Measurements from ENCODE around the gene ATG9B. TPM values are rescaled to one million over a fixed set of nuclear protein-coding genes. Genes with fewer than 3 reads are reported as not detected.

ATG9B gene
- total RNA-seq, 2 donors from 2014 or later = not detected

GRCh38 chr7:151025924-151026671, 1.8 kb upstream of the ATG9B start:
- Histone ChIP-seq H3K27ac (no peak overlapping the region), H3K36me3 (replicated peaks in 1 of 2; ENCODE audit: insufficient read depth in 1 of 2, low read depth in 2 of 2) (no peaks in the 10 kb centered on the region), H3K27me3 (no peaks in the 10 kb centered on the region), H3K4me3 (no peak overlapping the region), H3K9me3 (no peaks in the 10 kb centered on the region), H3K4me1 (peaks cover 5% of the 10 kb centered on the region)
- ATAC-seq (no peak), DNase-seq (no peak)
- 79 to 85% methylated on average over 3 to 4 of the region's 4 CpGs for WGBS, 2 donors
- TF ChIP-seq, protein P1, sequence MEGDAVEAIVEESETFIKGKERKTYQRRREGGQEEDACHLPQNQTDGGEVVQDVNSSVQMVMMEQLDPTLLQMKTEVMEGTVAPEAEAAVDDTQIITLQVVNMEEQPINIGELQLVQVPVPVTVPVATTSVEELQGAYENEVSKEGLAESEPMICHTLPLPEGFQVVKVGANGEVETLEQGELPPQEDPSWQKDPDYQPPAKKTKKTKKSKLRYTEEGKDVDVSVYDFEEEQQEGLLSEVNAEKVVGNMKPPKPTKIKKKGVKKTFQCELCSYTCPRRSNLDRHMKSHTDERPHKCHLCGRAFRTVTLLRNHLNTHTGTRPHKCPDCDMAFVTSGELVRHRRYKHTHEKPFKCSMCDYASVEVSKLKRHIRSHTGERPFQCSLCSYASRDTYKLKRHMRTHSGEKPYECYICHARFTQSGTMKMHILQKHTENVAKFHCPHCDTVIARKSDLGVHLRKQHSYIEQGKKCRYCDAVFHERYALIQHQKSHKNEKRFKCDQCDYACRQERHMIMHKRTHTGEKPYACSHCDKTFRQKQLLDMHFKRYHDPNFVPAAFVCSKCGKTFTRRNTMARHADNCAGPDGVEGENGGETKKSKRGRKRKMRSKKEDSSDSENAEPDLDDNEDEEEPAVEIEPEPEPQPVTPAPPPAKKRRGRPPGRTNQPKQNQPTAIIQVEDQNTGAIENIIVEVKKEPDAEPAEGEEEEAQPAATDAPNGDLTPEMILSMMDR (IDR thresholded peaks at IDR 0.05) = no peak
- no peak for TF ChIP-seq POLR2A (IDR thresholded peaks at IDR 0.05)
- intact Hi-C loops (cut with DNase I) = no loop called here

GRCh38 chr7:151023232-151023631, 1.1 kb downstream of the ATG9B start:
- TF ChIP-seq POLR2A (IDR thresholded peaks at IDR 0.05) = no peak
- TF ChIP-seq, protein P1 (IDR thresholded peaks at IDR 0.05) = no peak
- Histone ChIP-seq H3K4me1 (peaks cover 10% of the 10 kb centered on the region), H3K9me3 (no peaks in the 10 kb centered on the region), H3K4me3 (no peak overlapping the region), H3K36me3 (replicated peaks in 1 of 2; ENCODE audit: insufficient read depth in 1 of 2, low read depth in 2 of 2) (no peaks in the 10 kb centered on the region), H3K27me3 (no peaks in the 10 kb centered on the region), H3K27ac (no peak overlapping the region)
- intact Hi-C loops (cut with DNase I) = no loop called here
- ATAC-seq = no peak
- 76 to 79% methylated on average over 8 to 9 of the region's 10 CpGs for WGBS, 2 donors
- DNase-seq = no peak

GRCh38 chr7:151020231-151020630, 4.1 kb downstream of the ATG9B start:
- Histone ChIP-seq H3K4me1 (peaks cover 18% of the 10 kb centered on the region), H3K27me3 (peaks cover 0 to 10% of the 10 kb centered on the region in 2 donors), H3K36me3 (replicated peaks in 1 of 2; ENCODE audit: insufficient read depth in 1 of 2, low read depth in 2 of 2) (no peaks in the 10 kb centered on the region), H3K4me3 (no peak overlapping the region), H3K9me3 (no peaks in the 10 kb centered on the region), H3K27ac (no peak overlapping the region)
- no peak for DNase-seq
- intact Hi-C loops (cut with DNase I) = no loop called here
- no peak for ATAC-seq
- WGBS, 2 donors = 50 to 56% methylated on average over 7 of the region's 7 CpGs
- TF ChIP-seq POLR2A (IDR thresholded peaks at IDR 0.05) = no peak
- TF ChIP-seq, protein P1 (IDR thresholded peaks at IDR 0.05) = no peak

- DNase-seq (no peak), ATAC-seq (peak; percentile 2)
- Histone ChIP-seq H3K27me3 (peaks cover 0 to 19% of the 10 kb centered on the region in 2 donors), H3K27ac (no peak overlapping the region), H3K4me3 (no peak overlapping the region), H3K4me1 (peaks cover 19% of the 10 kb centered on the region), H3K36me3 (replicated peaks in 1 of 2; ENCODE audit: insufficient read depth in 1 of 2, low read depth in 2 of 2) (no peaks in the 10 kb centered on the region), H3K9me3 (no peaks in the 10 kb centered on the region)
- WGBS, 2 donors = 18 to 73% methylated on average over 2 to 20 of the region's 20 CpGs
- no peak for TF ChIP-seq POLR2A (IDR thresholded peaks at IDR 0.05)
- TF ChIP-seq, protein P1 (IDR thresholded peaks at IDR 0.05) = no peak
- intact Hi-C loops (cut with DNase I) = no loop called here
Observed at GRCh38 chr7:151019130-151019447, 5.2 kb downstream of the ATG9B start.

Measured in body of pancreas (tissue), 4 donors.